ENCODE data around the gene KCNJ16. TPM values are rescaled to one million over a fixed set of nuclear protein-coding genes. Genes with fewer than 3 reads are reported as not detected.

Gene KCNJ16
- total and polyA plus RNA-seq, 2 of the 13 experiments (the other 11 are each of a cell fraction or from before 2014, with no cell fraction given), result not detected

- H3K4me1 ChIP-seq (ENCODE audit: insufficient read depth, low read length), result no peaks in the 10 kb centered on the region
- no peaks in the 10 kb centered on the region for H4K20me1 ChIP-seq (ENCODE audit: insufficient read depth, low read length)
- TF ChIP-seq SMC3 (IDR thresholded peaks at IDR 0.05; ENCODE audit: low read length) (no peak), NR2F1 (CRISPR knock-in tag; IDR thresholded peaks at IDR 0.05) (no peak), KDM1A (CRISPR knock-in tag; IDR thresholded peaks at IDR 0.05) (no peak), PRPF4 (IDR thresholded peaks at IDR 0.05; ENCODE audit: low read depth, low read length, poor library complexity, severe bottlenecking) (no peak), ZNF33A (CRISPR knock-in tag; IDR thresholded peaks at IDR 0.05; ENCODE audit: borderline replicate concordance) (no peak), PHF21A (CRISPR knock-in tag; IDR thresholded peaks at IDR 0.05) (no peak), SMYD3 (CRISPR knock-in tag; IDR thresholded peaks at IDR 0.05) (no peak), ZNF790 (CRISPR knock-in tag; IDR thresholded peaks at IDR 0.05; ENCODE audit: borderline replicate concordance) (no peak), ARID4A (CRISPR knock-in tag; IDR thresholded peaks at IDR 0.05; ENCODE audit: borderline replicate concordance) (no peak), ARHGAP35 (CRISPR knock-in tag; IDR thresholded peaks at IDR 0.05; ENCODE audit: borderline replicate concordance) (no peak), NR0B2 (CRISPR knock-in tag; IDR thresholded peaks at IDR 0.05) (no peak), ZBTB43 (CRISPR knock-in tag; conservative IDR thresholded peaks at IDR 0.05) (no peak)
- FAIRE-seq (no peak), ATAC-seq (no peak), DNase-seq (ENCODE audit: low spot score) (no peak)
- H3K36me3 ChIP-seq (replicated peaks in 1 of 2; ENCODE audit: control insufficient read depth in 1 of 2, insufficient read depth in 2 of 2, low read length in 2 of 2), result no peaks in the 10 kb centered on the region
- no peak overlapping the region for H2AFZ ChIP-seq (ENCODE audit: low read length)
- H3K9ac ChIP-seq (ENCODE audit: insufficient read depth, low read depth, low read length), result no peak overlapping the region
- no peaks in the 10 kb centered on the region for H3K27me3 ChIP-seq (ENCODE audit: control insufficient read depth in 1 of 2, insufficient read depth in 2 of 2, low read length in 2 of 2)
- BruUV-seq (replicated peaks), result no TSS peak
- CTCF ChIA-PET (ENCODE audit: low intra/inter-chr PET ratio, low total read pairs), result no interaction called here
- peaks cover 34% of the 10 kb centered on the region; the same call in 1 of the 2 replicates for H3K9me3 ChIP-seq (ENCODE audit: low read length)
- H3K27ac ChIP-seq (ENCODE audit: extremely low read length, insufficient read depth, low read length), result no peak overlapping the region
- POLR2A ChIA-PET, result no interaction called here
- 17% methylated on average over 3 of the region's 3 CpGs for WGBS (ENCODE audit: low lambda C conversion rate)
- H3K4me3 ChIP-seq (replicated peaks in 1 of 3; ENCODE audit: insufficient read depth in 1 of 3, low read depth in 2 of 3, low read length in 3 of 3), result no peak overlapping the region
- in situ Hi-C loops (cut with HindIII; ENCODE audit: extremely low pct_ligation_motif_present, low pct_unique_long_range_greater_than_20kb), result no loop called here
- H3K79me2 ChIP-seq (ENCODE audit: insufficient read depth, low read length), result no peaks in the 10 kb centered on the region
- H3K4me2 ChIP-seq (ENCODE audit: low read depth, low read length), result no peak overlapping the region
- intact Hi-C loops (cut with micrococcal nuclease; ENCODE audit: unreplicated experiment), result no loop called here
Measured at GRCh38 chr17:70105641-70106040, 30.6 kb downstream of the KCNJ16 start.

Measured in HepG2 (cell line).